Ectodermal cell (in vitro differentiated cells): ENCODE data around the gene ATOSA.

Experiments
- H3K27ac ChIP-seq: 2 replicates; pipeline ENCODE4 v1.7.0; 2013; ENCODE audit warnings: mild to moderate bottlenecking, low read depth, low read length; ENCODE audit not compliant: insufficient read depth, poor library complexity, severe bottlenecking
- H3K27me3 ChIP-seq: 2 replicates; pipeline ENCODE4 v1.7.0; 2013; ENCODE audit warnings: mild to moderate bottlenecking, low read length; ENCODE audit not compliant: insufficient read depth, control insufficient read depth, poor library complexity, severe bottlenecking
- H3K36me3 ChIP-seq: one replicate; pipeline ENCODE4 v1.7.0; 2013; ENCODE audit warnings: low read length; ENCODE audit not compliant: control insufficient read depth, insufficient read depth
- H3K4me1 ChIP-seq: one replicate; pipeline ENCODE4 v1.7.0; 2013; ENCODE audit warnings: low read length; ENCODE audit not compliant: control insufficient read depth, insufficient read depth
- H3K4me3 ChIP-seq: 2 replicates; pipeline ENCODE4 v1.7.0; 2013; ENCODE audit warnings: low read depth, low read length, control low read depth; ENCODE audit not compliant: insufficient read depth
- H3K9me3 ChIP-seq: 2 replicates; pipeline ENCODE4 v1.7.0; 2013; ENCODE audit warnings: mild to moderate bottlenecking, low read length, moderate library complexity; ENCODE audit not compliant: control insufficient read depth
- WGBS, 2 experiments: methylation state at CpG; one replicate each; pipeline ENCODE4 v1.1.7; 2013; ENCODE audit warnings: missing lambda C conversion rate in 2 of 2; 5-methylcytosine and 5-hydroxymethylcytosine counted together

Gene ATOSA

GRCh38 chr15:52689562-52689961 lies 10.4 kb upstream of the ATOSA start:
- Histone ChIP-seq H3K36me3 (no peaks in the 10 kb centered on the region), H3K27ac (no peak overlapping the region), H3K9me3 (no peaks in the 10 kb centered on the region), H3K4me1 (no peaks in the 10 kb centered on the region), H3K27me3 (no peaks in the 10 kb centered on the region), H3K4me3 (no peak overlapping the region)
- WGBS, 2 experiments = 88 to 93% methylated on average over 1 of the region's 1 CpG

GRCh38 chr15:52683580-52683979 lies 4.4 kb upstream of the ATOSA start:
- 75 to 83% methylated on average over 1 of the region's 1 CpG for WGBS, 2 experiments
- Histone ChIP-seq H3K36me3 (no peaks in the 10 kb centered on the region), H3K4me1 (peaks cover 3% of the 10 kb centered on the region), H3K4me3 (no peak overlapping the region), H3K9me3 (no peaks in the 10 kb centered on the region), H3K27me3 (peaks cover 16% of the 10 kb centered on the region), H3K27ac (no peak overlapping the region)

- 83 to 92% methylated on average over 2 of the region's 3 CpGs for WGBS, 2 experiments
- H3K9me3 ChIP-seq = no peaks in the 10 kb centered on the region
- peaks cover 16% of the 10 kb centered on the region for H3K27me3 ChIP-seq
- H3K4me1 ChIP-seq = peaks cover 5% of the 10 kb centered on the region
- no peak overlapping the region for H3K27ac ChIP-seq
- H3K36me3 ChIP-seq = no peaks in the 10 kb centered on the region
- no peak overlapping the region for H3K4me3 ChIP-seq
Observed at GRCh38 chr15:52682781-52683180, 3.6 kb upstream of the ATOSA start.

GRCh38 chr15:52682200-52682599 lies 3.0 kb upstream of the ATOSA start:
- H3K4me3 ChIP-seq = no peak overlapping the region

GRCh38 chr15:52681441-52681840 lies 2.3 kb upstream of the ATOSA start:
- 100% methylated on average over 1 to 3 of the region's 3 CpGs for WGBS, 2 experiments
- no peaks in the 10 kb centered on the region for H3K36me3 ChIP-seq

More at GRCh38 chr15:52682200-52682599, 3.0 kb upstream of the ATOSA start:
- Histone ChIP-seq H3K36me3 (no peaks in the 10 kb centered on the region), H3K9me3 (no peaks in the 10 kb centered on the region), H3K27me3 (peaks cover 16% of the 10 kb centered on the region), H3K27ac (no peak overlapping the region), H3K4me1 (peaks cover 7% of the 10 kb centered on the region)

GRCh38 chr15:52680761-52681160 lies 1.6 kb upstream of the ATOSA start:
- peaks cover 7% of the 10 kb centered on the region for H3K4me1 ChIP-seq
- H3K36me3 ChIP-seq = no peaks in the 10 kb centered on the region
- H3K4me3 ChIP-seq = no peak overlapping the region
- H3K9me3 ChIP-seq = no peaks in the 10 kb centered on the region
- H3K27me3 ChIP-seq = peaks cover 16% of the 10 kb centered on the region
- H3K27ac ChIP-seq = no peak overlapping the region

More at GRCh38 chr15:52681441-52681840, 2.3 kb upstream of the ATOSA start:
- Histone ChIP-seq H3K27me3 (peaks cover 16% of the 10 kb centered on the region), H3K27ac (no peak overlapping the region), H3K9me3 (no peaks in the 10 kb centered on the region), H3K4me3 (no peak overlapping the region), H3K4me1 (peaks cover 7% of the 10 kb centered on the region)

GRCh38 chr15:52680041-52680391 lies 828 bp upstream of the ATOSA start:
- 60% methylated on average over 3 of the region's 3 CpGs for WGBS, 2 experiments
- Histone ChIP-seq H3K9me3 (no peaks in the 10 kb centered on the region), H3K4me3 (peak overlapping the region; percentile 78), H3K27me3 (peaks cover 16% of the 10 kb centered on the region), H3K4me1 (peaks cover 7% of the 10 kb centered on the region), H3K36me3 (no peaks in the 10 kb centered on the region), H3K27ac (peak overlapping the region; percentile 51)

- 0 to 1% methylated on average over 70 of the region's 70 CpGs for WGBS, 2 experiments
- H3K36me3 ChIP-seq = no peaks in the 10 kb centered on the region
- no peaks in the 10 kb centered on the region for H3K9me3 ChIP-seq
- peak overlapping the region; percentile 82 for H3K27ac ChIP-seq
- H3K4me3 ChIP-seq = peak overlapping the region; percentile 78
- peaks cover 16% of the 10 kb centered on the region for H3K27me3 ChIP-seq
- H3K4me1 ChIP-seq = peaks cover 7% of the 10 kb centered on the region
Observed at GRCh38 chr15:52678468-52679231, 538 bp downstream of the ATOSA start.

GRCh38 chr15:52677593-52678467 lies 1.4 kb downstream of the ATOSA start:
- Histone ChIP-seq H3K4me1 (peaks cover 7% of the 10 kb centered on the region), H3K4me3 (peak overlapping the region; percentile 78), H3K36me3 (no peaks in the 10 kb centered on the region), H3K27me3 (peaks cover 16% of the 10 kb centered on the region), H3K9me3 (no peaks in the 10 kb centered on the region), H3K27ac (no peak overlapping the region)
- WGBS, 2 experiments = 19 to 20% methylated on average over 16 of the region's 16 CpGs

GRCh38 chr15:52674831-52675230 lies 4.4 kb downstream of the ATOSA start:
- Histone ChIP-seq H3K4me3 (no peak overlapping the region), H3K9me3 (no peaks in the 10 kb centered on the region), H3K4me1 (peaks cover 4% of the 10 kb centered on the region), H3K27me3 (no peaks in the 10 kb centered on the region), H3K27ac (no peak overlapping the region), H3K36me3 (no peaks in the 10 kb centered on the region)
- WGBS, 2 experiments = 60 to 100% methylated on average over 1 to 3 of the region's 4 CpGs
